Measurements from ENCODE around the gene SMOC2. TPM values are rescaled to one million over a fixed set of nuclear protein-coding genes. Genes with fewer than 3 reads are reported as not detected.

Gene SMOC2
- total and polyA plus RNA-seq, 2 of the 13 experiments (the other 11 are each of a cell fraction or from before 2014, with no cell fraction given): not detected

DNA sequence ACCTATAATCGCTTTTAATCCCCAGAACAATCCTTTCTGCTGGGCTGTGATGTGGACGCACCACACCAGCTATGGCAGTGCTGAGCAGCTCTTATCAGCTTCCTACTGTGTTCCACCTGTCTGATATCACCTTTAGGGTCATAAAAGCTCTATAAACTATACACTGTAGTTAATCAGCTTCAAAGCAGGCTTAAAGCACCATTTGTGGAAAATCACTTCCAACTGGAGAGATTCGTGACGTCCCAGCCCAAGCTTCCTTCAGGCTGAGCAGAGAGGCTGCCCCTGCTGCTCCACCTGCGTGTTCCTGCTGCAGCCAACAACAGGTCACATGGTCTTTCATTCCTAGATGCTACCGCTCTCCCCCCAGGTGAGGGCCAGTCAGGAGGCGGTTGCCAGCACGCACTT is 156.5 kb downstream of the SMOC2 start:
- H3K9ac ChIP-seq (ENCODE audit: insufficient read depth, low read depth, low read length): no peak overlapping the region
- H3K9me3 ChIP-seq (ENCODE audit: low read length): no peaks in the 10 kb centered on the region
- H3K4me1 ChIP-seq (ENCODE audit: insufficient read depth, low read length): no peaks in the 10 kb centered on the region
- BruUV-seq (replicated peaks): no TSS peak
- in situ Hi-C loops (cut with HindIII; ENCODE audit: extremely low pct_ligation_motif_present, low pct_unique_long_range_greater_than_20kb) (no loop called here), intact Hi-C loops (cut with micrococcal nuclease; ENCODE audit: unreplicated experiment) (no loop called here)
- H3K4me2 ChIP-seq (ENCODE audit: low read depth, low read length): no peak overlapping the region
- POLR2A ChIA-PET: no interaction called here
- no peak overlapping the region for H3K4me3 ChIP-seq (replicated peaks in 1 of 3; ENCODE audit: insufficient read depth in 1 of 3, low read depth in 2 of 3, low read length in 3 of 3)
- no peak overlapping the region for H3K27ac ChIP-seq (ENCODE audit: extremely low read length, insufficient read depth, low read length)
- no peak for FAIRE-seq
- CTCF ChIA-PET (ENCODE audit: low intra/inter-chr PET ratio, low total read pairs): no interaction called here
- H4K20me1 ChIP-seq (ENCODE audit: insufficient read depth, low read length): no peaks in the 10 kb centered on the region
- no peak for DNase-seq (ENCODE audit: low spot score)
- H3K27me3 ChIP-seq (ENCODE audit: control insufficient read depth in 1 of 2, insufficient read depth in 2 of 2, low read length in 2 of 2): peaks cover 7 to 34% of the 10 kb centered on the region in 2 experiments
- no peaks in the 10 kb centered on the region for H3K79me2 ChIP-seq (ENCODE audit: insufficient read depth, low read length)
- TF ChIP-seq ZNF674 (CRISPR knock-in tag; IDR thresholded peaks at IDR 0.05; ENCODE audit: low read depth) (no peak), MAFF (IDR thresholded peaks at IDR 0.05; ENCODE audit: low read depth, low read length) (no peak), PPARG (CRISPR knock-in tag; conservative IDR thresholded peaks at IDR 0.05) (no peak), ZNF569 (CRISPR knock-in tag; IDR thresholded peaks at IDR 0.05; ENCODE audit: borderline replicate concordance) (no peak), ZSCAN12 (CRISPR knock-in tag; IDR thresholded peaks at IDR 0.05) (no peak), TEAD3 (CRISPR knock-in tag; optimal IDR thresholded peaks at IDR 0.05; ENCODE audit: borderline replicate concordance) (no peak), GZF1 (CRISPR knock-in tag; IDR thresholded peaks at IDR 0.05) (no peak), FOXK1 (CRISPR knock-in tag; IDR thresholded peaks at IDR 0.05; ENCODE audit: borderline replicate concordance, low read depth) (no peak), SRF (IDR thresholded peaks at IDR 0.05; ENCODE audit: low read depth, low read length) (no peak)
- TF ChIP-seq, protein P1, sequence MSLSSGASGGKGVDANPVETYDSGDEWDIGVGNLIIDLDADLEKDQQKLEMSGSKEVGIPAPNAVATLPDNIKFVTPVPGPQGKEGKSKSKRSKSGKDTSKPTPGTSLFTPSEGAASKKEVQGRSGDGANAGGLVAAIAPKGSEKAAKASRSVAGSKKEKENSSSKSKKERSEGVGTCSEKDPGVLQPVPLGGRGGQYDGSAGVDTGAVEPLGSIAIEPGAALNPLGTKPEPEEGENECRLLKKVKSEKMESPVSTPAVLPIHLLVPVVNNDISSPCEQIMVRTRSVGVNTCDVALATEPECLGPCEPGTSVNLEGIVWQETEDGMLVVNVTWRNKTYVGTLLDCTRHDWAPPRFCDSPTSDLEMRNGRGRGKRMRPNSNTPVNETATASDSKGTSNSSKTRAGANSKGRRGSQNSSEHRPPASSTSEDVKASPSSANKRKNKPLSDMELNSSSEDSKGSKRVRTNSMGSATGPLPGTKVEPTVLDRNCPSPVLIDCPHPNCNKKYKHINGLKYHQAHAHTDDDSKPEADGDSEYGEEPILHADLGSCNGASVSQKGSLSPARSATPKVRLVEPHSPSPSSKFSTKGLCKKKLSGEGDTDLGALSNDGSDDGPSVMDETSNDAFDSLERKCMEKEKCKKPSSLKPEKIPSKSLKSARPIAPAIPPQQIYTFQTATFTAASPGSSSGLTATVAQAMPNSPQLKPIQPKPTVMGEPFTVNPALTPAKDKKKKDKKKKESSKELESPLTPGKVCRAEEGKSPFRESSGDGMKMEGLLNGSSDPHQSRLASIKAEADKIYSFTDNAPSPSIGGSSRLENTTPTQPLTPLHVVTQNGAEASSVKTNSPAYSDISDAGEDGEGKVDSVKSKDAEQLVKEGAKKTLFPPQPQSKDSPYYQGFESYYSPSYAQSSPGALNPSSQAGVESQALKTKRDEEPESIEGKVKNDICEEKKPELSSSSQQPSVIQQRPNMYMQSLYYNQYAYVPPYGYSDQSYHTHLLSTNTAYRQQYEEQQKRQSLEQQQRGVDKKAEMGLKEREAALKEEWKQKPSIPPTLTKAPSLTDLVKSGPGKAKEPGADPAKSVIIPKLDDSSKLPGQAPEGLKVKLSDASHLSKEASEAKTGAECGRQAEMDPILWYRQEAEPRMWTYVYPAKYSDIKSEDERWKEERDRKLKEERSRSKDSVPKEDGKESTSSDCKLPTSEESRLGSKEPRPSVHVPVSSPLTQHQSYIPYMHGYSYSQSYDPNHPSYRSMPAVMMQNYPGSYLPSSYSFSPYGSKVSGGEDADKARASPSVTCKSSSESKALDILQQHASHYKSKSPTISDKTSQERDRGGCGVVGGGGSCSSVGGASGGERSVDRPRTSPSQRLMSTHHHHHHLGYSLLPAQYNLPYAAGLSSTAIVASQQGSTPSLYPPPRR (CRISPR knock-in tag; IDR thresholded peaks at IDR 0.05; ENCODE audit: borderline replicate concordance): no peak
- TF ChIP-seq, protein P2, sequence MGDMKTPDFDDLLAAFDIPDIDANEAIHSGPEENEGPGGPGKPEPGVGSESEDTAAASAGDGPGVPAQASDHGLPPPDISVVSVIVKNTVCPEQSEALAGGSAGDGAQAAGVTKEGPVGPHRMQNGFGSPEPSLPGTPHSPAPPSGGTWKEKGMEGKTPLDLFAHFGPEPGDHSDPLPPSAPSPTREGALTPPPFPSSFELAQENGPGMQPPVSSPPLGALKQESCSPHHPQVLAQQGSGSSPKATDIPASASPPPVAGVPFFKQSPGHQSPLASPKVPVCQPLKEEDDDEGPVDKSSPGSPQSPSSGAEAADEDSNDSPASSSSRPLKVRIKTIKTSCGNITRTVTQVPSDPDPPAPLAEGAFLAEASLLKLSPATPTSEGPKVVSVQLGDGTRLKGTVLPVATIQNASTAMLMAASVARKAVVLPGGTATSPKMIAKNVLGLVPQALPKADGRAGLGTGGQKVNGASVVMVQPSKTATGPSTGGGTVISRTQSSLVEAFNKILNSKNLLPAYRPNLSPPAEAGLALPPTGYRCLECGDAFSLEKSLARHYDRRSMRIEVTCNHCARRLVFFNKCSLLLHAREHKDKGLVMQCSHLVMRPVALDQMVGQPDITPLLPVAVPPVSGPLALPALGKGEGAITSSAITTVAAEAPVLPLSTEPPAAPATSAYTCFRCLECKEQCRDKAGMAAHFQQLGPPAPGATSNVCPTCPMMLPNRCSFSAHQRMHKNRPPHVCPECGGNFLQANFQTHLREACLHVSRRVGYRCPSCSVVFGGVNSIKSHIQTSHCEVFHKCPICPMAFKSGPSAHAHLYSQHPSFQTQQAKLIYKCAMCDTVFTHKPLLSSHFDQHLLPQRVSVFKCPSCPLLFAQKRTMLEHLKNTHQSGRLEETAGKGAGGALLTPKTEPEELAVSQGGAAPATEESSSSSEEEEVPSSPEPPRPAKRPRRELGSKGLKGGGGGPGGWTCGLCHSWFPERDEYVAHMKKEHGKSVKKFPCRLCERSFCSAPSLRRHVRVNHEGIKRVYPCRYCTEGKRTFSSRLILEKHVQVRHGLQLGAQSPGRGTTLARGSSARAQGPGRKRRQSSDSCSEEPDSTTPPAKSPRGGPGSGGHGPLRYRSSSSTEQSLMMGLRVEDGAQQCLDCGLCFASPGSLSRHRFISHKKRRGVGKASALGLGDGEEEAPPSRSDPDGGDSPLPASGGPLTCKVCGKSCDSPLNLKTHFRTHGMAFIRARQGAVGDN (CRISPR knock-in tag; IDR thresholded peaks at IDR 0.05): no peak
- WGBS (ENCODE audit: low lambda C conversion rate): 19% methylated on average over 8 of the region's 8 CpGs
- H3K36me3 ChIP-seq (replicated peaks in 1 of 2; ENCODE audit: control insufficient read depth in 1 of 2, insufficient read depth in 2 of 2, low read length in 2 of 2): no peaks in the 10 kb centered on the region
- no peak overlapping the region for H2AFZ ChIP-seq (ENCODE audit: low read length)
- no peak for ATAC-seq

All from HepG2 (cell line).